HG03066 (cell line): ENCODE measurements around the gene VWA3B.
"Not testable (repeated sequence)": the region's sequence is repeated elsewhere in the genome, so short reads cannot be mapped to it uniquely, and the experiment has no call there.

Experiments
- ATAC-seq: cut with Tn5 transposase; IDR thresholded peaks from one replicate; pipeline ENCODE4 v1.9.1; 2021; ENCODE audit warnings: low read depth; ENCODE audit not compliant: unreplicated experiment

VWA3B gene, protein sequence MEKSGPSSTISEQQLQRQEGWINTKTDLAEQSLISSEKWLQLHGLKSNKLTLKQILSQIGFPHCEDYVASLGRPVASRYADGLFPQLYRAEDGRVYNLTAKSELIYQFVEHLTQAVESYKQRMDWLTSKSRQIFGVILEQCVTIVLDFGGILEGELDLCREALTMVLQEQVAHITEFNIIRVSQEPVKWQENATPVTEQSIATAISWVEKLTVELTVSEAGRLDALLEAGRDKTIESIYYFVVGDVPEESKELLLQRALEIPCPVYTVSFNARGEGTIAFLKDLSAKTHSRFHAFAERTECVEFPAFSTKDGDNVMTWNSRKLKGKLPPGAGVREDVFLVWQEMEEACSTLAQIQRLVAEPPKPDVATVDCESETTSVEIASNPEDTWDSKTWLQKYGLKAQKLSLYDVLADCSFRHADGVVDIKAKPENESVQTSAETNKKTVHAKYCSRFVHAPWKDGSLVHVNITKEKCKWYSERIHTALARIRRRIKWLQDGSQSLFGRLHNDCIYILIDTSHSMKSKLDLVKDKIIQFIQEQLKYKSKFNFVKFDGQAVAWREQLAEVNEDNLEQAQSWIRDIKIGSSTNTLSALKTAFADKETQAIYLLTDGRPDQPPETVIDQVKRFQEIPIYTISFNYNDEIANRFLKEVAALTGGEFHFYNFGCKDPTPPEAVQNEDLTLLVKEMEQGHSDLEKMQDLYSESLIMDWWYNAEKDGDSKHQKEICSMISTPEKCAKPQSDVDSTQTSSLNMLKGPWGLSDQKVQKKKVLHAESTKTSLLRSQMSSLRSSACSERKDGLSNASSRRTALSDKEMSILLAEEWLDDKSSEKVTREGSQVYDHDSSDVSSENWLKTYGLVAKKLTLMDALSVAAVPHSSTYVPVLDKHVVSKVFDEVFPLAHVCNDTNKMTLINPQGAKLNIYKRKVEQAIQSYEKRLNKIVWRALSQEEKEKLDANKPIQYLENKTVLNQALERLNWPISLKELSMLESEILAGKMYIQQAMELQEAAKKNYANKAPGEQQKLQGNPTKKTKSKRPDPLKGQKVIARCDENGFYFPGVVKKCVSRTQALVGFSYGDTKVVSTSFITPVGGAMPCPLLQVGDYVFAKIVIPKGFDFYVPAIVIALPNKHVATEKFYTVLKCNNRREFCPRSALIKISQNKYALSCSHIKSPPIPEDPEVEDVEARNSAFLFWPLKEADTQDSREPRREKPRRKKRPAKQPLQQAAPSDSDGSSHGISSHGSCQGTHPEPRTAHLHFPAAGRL (N-terminal part only)

GRCh38 chr2:98086491-98087446, at the start of gene VWA3B:
Gene VWA3B (plus strand): TSS chr2:98087167. CDS start chr2:98093093, 5,926 bp downstream.
- peak; percentile 64 for ATAC-seq

DNA sequence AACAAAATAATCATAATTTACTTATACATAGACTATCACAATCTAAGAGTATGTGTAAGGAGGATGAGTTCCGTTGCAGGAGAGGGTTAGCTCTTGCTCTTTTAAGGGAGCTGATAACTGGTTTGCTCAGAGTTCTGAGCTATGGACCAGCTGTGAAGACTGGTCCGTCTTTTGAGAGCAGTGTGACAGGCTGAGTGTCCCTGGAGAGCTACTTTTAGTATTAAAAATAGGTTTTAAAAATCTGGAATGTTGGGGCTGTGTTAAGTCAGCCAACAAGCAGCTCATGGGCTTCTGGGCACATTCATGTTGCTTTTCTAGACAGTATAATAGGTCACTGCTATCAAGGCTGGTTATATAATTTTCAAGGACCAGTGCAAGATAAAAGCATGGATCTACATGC, 49.8 kb upstream of the VWA3B start:
- no peak for ATAC-seq

GRCh38 chr2:98037666-98038336, 49.2 kb upstream of the VWA3B start:
- no peak for ATAC-seq

DNA sequence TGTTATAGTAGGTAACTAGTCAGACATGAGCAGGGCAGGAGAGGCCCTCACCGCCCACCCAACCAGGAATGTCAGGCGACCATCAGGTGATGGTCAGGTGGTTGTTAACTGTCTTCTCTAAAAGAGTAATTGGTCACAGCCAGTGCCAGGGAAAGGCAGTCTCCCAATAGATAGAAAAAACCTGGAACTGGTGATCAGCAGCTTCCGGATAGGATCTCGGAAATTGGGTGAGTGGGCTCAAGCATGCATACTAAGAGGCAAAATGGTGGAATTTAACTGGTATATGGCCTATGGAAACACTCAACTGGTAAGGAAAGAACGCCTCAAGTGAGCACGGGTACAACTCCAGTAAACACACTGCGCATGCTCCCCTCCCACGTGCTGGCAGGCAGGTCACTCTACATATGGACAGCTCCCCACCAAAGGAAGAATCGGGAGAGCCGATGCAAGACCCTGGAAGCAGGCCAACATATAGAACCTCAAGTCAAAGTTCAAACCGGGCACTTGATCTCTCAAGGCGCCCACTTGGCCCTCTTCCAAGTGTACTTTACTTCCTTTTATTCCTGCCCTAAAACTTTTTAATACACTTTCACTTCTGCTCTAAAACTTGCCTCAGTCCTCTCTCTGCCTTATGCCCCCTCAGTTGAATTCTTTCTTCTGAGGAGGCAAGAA, 47.7 kb upstream of the VWA3B start:
- ATAC-seq: no peak

- ATAC-seq: no peak
These were observed 46.5 kb upstream of the VWA3B start for GRCh38 chr2:98040331-98040939.

DNA sequence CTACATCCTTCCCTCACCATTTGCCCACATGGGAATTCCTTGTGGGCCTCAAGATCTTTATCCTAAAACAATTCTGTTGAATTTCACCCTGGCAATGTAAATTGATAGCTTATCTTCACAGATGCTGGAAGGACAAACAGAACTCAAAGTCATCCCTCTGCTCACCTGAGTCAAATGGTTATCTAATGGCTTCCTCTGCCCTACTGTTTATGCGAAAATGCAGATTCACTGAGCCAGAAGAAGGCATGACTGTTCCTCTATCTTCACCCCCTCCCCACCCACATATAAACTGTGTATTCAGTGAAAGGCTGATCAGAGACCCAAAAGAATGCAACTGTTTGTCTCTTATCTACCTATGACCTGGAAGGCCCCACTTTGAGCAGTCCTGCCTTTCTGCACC, 43.9 kb upstream of the VWA3B start:
- ATAC-seq: no peak

- ATAC-seq: not testable (repeated sequence)
These were observed 42.2 kb upstream of the VWA3B start for GRCh38 chr2:98044730-98045129.

DNA sequence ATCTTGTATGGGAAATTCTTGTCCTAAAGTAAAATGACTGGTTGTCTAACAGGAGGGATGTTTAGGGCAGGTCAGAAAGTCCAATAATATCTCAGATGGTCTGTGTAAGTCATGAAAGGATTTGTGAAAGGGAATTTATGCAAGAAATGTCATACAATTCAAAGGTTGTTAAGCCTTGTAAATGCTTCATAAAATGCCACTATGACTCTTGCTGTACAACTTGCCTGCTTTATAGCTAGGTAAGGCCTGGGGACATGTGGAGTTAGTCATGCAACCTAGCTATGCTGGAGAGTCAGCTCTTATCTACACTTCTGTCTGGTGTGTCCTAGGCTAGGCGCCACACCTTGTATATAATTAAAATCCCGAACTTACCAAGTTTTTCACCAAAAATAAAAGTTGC, 36.9 kb upstream of the VWA3B start:
- no peak for ATAC-seq

- no peak for ATAC-seq
These were observed 28.6 kb upstream of the VWA3B start for GRCh38 chr2:98058191-98058975.

DNA sequence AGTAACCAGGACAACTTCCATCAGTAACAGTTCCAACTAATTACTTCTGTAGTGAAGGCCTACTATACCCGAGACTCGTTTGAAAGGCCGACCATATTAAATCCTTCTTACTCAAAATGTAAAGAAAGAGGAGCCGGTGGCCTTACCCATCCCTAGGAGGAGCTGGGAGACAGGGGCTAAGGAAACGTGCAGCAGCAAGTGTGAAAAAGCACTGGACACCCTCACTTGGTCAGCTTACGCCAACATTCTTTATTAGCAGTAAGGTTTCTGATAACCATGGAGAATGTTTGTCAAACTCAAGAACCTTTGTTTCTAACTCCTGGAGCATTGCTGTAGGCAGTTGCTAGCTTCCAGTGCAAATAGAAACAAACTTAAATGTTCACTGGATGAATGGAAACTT, 26.7 kb upstream of the VWA3B start:
- ATAC-seq: no peak

GRCh38 chr2:98063291-98063854, 23.6 kb upstream of the VWA3B start:
- no peak for ATAC-seq

- ATAC-seq: no peak
These were observed 21.2 kb upstream of the VWA3B start for GRCh38 chr2:98065808-98066207.

DNA sequence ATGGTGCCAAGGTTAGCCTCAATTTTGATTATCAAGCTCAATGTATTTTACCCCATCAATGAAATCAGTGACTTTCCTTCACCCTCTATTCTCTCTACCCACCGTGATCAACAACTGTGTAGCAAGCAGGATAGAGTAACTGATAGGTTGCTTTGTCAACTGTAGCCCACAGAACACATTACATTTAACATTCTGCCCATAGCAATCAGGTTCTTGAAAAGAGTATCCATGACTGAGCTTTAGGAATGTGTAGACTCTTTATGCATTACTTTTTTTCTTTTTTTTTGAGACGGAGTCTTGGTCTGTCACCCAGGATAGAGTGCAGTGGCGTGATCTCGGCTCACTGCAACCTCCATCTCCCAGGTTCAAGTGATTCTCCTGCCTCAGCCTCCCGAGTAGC, 19.8 kb upstream of the VWA3B start:
- no peak for ATAC-seq

DNA sequence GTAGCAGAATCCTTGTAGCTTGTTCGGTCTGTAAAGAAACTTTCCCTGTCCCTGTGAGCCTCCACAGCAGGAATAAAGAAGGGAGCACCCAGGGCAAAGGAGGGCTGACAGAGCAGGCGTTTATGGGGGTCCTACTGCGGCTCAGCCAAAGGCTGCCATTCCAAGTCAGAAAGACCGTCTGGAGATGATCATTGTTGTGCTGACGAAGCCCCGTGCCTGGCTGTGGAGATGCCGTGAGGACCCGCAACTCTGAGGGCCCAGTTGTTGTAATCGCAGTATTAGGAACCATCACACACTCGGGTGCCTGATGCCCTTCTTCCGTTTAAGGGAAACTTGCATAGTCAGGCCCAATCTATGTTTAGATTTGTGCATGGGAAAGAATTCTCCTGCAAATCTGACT, 16.9 kb upstream of the VWA3B start:
- ATAC-seq: no peak

DNA sequence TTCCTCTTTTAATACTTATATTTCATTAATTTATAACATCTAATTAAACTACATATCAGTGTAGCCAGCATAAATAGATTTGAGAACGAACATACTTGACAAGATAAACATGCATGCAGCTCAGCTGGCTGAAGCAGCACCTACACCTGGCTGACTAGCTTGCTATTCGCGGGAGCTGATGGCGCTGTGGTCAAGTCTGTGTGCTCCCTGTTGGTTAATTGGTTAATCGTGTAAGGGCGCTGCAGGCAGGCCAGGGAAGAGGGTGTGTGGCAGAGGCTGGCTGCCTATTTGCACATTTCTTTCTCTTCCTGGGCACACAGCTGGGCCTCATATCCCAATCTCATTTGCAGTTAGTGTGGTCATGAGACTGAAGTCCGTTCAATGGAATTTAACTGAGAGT, 14.5 kb upstream of the VWA3B start:
- ATAC-seq: no peak

GRCh38 chr2:98078701-98079100, 8.3 kb upstream of the VWA3B start:
- no peak for ATAC-seq

- ATAC-seq: no peak
These were observed 2.7 kb upstream of the VWA3B start for GRCh38 chr2:98084151-98084868.
